Measurements from ENCODE around the gene INSR.
"Not testable (repeated sequence)": the region's sequence is repeated elsewhere in the genome, so short reads cannot be mapped to it uniquely, and the experiment has no call there.

Gene INSR

DNA sequence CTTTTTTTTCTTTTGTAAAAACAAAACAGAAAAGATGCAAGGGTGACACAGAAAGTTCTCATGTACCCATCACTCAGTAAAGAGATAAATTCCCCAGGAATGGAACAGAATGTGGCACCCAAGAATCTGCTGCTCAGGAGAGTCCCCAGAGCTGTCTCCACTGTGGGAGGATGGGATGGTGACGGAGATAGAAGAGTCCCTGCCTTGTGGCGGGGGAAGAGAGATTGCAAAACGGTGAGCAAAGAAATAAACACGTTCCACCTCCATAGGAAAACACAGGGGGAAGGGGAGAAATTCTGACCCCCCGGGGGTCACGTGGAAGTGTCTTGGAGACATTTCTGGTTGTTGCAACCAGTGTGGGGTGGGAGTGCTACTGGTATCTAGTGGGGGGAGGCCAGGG, 76.4 kb downstream of the INSR start:
- DNase-seq, result no peak

- peak; percentile 16 to 22 for DNase-seq
These were observed 77.8 kb downstream of the INSR start for GRCh38 chr19:7216373-7216902.

- no peak for DNase-seq
These were observed 79.0 kb downstream of the INSR start for GRCh38 chr19:7215176-7215575.

- no peak for DNase-seq
These were observed 79.7 kb downstream of the INSR start for GRCh38 chr19:7214324-7215089.

GRCh38 chr19:7213628-7214323, 80.4 kb downstream of the INSR start:
- no peak for DNase-seq

GRCh38 chr19:7211191-7211951, 82.8 kb downstream of the INSR start:
- no peak for DNase-seq

- DNase-seq, result no peak
These were observed 83.9 kb downstream of the INSR start for GRCh38 chr19:7210359-7210758.

DNA sequence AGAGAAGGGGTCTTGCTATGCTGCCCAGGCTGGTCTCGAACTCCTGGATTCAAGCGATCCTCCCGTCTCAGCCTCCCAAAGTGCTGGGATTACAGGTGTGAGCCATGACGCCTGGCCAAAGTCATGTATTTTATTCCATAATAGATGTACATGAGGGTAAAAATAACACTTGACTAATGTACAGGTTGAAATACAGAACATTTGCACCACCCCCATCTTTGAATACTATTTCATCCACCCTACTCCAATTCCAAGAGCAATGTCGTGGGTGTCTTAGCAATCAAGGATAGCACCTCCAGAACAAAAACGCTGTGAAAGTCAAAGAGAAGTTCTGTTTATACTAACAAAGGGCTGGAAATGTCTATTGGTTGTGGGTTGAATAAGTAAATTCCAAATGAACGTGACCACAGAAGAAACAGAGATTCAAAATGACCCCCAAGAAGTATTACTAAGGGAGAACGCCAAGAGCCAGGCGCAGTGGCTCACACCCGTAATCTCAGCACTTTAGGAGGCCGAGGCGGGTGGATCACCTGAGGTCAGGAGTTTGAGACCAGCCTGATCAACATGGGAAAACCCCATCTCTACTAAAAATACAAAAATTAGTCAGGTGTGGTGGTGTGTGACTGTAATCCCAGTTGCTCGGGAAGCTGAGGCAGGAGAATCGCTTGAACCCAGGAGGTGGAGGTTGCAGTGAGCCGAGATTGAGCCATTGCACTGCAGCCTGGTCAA, 84.5 kb downstream of the INSR start:
- not testable (repeated sequence) for DNase-seq

DNA sequence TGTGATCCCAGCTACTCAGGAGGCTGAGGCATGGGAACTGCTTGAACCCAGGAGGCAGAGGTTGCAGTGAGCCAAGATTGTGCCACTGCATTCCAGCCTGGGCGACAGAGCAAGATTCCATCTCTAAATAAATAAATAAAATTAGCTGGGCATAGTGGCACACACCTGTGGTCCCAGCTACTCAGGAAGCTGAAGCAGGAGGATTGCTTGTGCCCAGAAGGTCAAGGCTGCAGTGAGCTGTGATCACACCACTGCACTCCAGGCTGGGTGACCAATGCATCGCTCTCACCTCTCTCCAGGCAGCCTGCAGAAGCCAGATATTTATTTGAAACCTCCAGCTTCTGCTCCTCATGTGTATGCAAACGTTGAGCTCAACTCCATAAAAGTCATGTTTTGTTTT, 85.2 kb downstream of the INSR start:
- DNase-seq, result not testable (repeated sequence)

GRCh38 chr19:7203332-7203731, 90.9 kb downstream of the INSR start:
- DNase-seq, result no peak

DNA sequence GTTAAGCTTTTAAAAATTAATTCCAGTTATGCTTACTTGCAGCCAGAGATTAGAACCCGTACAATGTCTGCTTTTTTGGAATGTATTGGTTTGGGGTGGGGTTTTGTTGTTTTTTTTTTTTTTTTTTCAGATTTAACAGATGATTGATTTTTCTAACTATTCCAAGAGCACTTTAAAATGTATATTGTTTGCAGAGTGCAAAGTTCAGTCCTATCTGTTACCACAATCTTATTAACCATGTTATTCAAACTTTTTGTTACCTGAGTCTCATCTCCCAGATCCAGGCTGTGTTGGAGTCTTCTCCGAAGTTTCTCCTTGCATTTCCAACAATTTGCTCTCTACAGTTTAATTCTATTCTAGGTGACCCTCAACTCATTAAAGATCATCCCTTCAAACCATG, 91.3 kb downstream of the INSR start:
- no peak for DNase-seq

DNA sequence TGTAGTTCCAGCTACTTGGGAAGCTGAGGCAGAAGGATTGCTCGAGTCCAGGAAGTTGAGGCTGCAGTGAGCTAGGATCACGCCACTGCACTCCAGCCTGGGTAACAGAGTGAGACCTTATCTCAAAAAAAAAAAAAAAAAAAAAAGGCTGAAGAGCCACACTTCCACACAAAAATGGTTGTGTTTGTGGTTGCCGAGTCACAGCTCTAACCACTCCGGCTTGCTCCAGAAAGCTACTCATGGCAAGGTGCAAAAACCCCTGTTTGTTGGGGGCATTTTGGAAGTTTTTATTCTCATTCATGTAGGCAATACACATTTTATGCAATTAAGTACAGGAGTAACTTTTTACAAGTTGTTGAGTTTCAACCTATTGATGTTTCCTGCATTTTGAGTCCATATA, 93.5 kb downstream of the INSR start:
- DNase-seq, result no peak

DNA sequence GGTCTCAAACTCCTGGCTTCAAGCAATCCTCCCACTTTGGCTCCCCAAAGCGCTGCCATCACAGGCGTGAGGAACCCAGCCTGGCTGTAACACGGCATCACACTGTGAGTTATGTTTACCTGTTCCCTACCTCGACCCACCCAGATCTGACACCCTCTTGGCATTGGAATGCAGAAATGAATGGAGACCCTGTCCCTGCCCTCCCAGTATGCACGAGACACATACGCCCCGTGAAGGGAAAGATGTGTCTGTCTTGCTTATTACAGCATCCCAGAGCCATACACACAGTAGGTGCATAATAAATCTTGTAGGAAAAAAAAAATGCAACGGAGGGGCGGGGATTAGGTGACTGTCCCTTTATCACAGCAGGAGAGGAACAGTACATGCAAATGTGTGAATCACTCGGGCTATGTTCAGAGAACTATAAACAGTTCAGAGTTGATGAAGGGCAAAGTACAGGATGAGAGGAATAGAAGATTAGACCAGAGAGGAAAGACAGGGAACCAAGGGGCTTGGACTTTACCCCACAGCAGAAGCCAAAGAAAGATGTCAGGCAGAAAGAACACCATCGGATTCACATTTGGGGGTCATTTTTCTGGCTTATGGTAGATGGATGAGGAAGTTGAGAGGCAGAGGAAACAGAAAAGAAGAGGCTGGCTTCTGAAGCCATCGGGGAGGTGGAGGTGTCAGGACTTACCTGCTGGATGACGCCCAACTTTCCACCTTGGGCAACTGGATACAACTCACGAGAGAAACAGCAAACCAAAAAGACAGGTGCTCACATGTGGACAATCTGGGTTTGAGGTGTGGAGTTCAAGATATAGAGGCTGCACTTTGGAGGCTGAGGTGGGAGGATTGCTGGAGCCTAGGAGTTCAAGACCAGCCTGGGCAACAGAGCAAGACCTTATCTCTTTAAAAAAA, 94.3 kb downstream of the INSR start:
- DNase-seq, result no peak

GRCh38 chr19:7197760-7198696, 96.2 kb downstream of the INSR start:
- peak; percentile 88 to 89 for DNase-seq

DNA sequence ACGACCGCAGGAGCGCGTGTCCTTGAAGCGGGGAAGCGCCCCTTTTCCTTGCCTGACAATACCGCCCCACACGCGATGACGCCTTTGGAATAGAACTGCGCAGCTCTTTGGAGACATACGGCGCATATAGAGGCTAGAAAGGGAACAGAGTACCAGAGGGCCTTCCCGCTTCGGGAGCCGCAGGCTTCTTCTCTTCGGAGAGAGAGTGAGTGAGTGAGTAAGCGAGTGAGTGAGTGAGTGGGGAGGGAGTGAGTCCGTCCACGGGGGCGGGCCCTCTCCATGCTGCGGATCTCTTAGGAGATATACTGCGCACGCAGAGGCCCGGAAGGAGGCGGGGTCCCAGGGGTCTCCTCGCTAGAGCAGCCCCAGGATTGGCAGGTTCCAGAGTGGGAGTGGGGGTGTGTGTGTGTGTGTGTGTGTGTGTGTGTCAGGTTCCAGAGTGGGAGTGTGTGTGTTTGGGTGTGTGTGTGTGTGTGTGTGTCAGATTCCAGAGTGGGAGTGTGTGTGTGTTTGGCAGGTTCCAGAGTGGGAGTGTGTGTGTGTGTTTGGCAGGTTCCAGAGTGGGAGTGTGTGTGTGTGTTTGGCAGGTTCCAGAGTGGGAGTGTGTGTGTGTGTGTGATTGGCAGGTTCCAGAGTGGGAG, 97.0 kb downstream of the INSR start:
- DNase-seq, result peak; percentile 83 to 93

DNA sequence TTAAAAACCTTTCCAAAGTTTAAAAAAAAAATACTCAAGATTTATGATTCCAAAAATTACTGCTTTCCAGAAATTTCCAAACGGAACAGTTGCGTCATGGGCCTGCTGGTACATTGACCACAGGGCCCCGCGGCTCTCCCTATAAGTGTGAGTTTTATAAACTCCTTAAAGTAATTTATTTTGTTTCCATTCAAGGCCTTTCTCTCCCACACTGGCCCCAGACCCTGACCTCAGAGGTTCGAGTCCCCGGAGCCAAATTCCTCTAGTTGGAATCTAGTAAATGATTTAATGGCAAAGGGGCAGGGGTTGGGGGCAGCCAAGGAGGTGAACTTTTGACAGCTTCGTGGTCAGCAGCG, 97.5 kb downstream of the INSR start:
- no peak for DNase-seq

- no peak for DNase-seq
These were observed 99.2 kb downstream of the INSR start for GRCh38 chr19:7195046-7195445.

DNA sequence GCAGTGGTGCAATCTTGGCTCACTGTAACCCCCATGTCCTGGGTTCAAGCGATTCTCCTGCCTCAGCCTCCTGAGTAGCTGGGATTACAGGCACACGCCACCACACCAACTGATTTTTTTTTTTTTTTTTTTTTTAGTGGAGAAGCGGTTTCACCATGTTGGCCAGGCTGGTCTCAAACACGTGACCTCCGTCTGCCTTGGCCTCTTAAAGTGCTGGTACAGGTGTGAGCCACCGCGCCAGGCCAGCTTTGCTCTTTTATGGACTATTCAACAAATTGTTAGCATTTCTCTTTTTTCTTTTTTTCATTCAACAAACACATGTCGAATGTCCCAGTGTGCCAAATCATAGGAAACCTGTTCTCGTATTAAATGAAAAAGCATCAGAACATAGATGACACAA, 99.6 kb downstream of the INSR start:
- DNase-seq, result no peak

- DNase-seq, result peak in 1 of 2 experiments; percentile 40
These were observed 102.1 kb downstream of the INSR start for GRCh38 chr19:7191946-7192691.

All from stimulated activated CD4-positive, alpha-beta T cell treated with anti-CD3 and anti-CD28 coated beads, Interleukin-4, amount 100 ng/mL, for 4 hours (primary cell).